ENCODE data around the gene SFSWAP.

The SFSWAP gene

DNA sequence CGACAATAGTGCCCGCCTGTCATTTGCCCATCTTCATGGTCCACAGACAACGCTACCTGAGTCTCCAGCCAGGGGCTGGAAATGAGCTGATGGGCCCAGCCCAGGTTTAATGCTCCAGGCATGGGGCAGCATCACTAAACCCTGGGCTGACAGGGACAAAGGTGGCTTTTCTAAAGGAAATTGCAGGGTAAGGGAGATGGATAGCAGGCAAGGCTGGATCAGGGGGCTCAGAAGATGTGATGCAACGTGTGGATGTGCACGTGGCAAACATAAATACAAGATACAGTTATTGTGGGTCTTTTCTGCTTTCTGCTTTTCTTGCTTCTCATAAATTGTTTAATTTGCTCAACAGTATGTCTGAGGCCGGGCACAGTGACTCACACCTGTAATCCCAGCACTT is 113.6 kb downstream of the SFSWAP start:
- DNase-seq: no peak

DNA sequence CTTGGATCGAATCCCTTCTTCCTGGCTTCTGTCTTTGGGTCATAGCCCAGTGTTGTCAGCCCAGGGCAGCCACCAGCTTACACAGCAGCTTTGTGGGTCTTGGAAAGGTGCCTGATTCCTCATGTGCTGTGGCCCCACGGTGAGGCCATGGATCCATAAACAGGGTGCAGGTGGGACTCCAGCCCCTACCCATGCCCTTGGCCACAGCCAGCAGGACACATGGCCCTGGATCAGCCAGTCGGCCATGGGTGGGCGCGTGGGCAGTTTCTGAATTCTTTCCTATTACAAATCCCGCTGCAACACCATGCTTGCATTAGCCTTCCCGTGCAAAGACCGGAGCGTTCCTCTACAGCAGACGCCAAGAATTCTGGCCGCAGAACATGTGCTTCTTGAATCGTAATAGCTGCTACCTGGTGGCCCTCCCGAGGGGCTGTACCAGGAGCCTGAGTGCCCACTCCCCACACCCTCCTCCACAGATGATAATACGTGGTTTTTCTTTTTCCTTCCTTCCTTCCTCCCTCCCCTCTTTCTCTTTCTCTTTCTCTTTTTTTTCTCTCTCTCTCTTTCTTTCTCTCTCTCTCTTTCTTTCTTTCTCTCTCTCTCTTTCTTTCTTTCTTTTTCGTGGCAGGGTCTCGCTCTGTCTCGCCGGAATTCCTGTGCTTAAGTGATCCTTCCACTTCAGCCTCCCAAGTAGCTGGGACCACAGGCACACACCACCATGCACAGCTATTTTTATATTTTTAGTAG is 114.4 kb downstream of the SFSWAP start:
- DNase-seq: no peak

DNA sequence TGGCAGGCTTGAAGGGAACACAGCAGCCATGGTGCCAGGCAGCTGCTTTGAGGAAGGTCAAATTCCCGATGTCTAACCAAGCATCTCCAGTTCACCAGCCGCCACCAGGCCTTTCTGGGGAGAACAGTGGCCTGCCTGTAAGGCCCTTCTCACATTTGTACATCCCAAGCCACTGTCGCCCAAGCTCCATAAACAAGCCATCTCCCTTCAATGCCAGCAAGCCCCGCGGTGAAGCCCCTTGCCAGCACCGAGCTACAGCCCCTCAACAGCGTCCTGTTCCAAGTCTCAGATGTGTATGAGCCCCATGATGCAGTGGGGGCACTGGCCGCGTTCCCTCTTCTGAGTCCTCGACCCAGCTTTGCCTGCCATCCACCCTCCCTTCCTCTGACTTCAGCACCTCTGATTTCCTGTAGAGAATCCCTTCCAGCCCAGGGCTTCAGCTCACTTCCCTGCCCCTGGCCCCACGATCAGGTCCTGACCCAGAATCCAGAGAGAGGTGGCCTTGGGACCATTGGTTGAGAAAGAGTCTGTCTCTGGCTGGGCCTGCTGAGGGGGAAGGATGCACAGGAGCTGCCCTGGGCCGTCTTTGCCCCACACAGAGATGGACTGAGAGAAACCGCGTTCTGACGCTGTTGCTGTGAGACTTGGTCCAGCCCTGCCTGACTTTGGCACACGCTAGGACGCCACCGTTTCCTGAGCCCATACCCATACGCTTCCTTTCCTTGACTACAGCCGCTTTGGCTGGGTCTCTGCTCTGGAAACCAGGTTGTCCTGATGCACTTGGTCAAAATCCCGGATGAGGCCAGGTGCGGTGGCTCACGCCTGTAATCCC is 115.4 kb downstream of the SFSWAP start:
- no peak for DNase-seq

DNA sequence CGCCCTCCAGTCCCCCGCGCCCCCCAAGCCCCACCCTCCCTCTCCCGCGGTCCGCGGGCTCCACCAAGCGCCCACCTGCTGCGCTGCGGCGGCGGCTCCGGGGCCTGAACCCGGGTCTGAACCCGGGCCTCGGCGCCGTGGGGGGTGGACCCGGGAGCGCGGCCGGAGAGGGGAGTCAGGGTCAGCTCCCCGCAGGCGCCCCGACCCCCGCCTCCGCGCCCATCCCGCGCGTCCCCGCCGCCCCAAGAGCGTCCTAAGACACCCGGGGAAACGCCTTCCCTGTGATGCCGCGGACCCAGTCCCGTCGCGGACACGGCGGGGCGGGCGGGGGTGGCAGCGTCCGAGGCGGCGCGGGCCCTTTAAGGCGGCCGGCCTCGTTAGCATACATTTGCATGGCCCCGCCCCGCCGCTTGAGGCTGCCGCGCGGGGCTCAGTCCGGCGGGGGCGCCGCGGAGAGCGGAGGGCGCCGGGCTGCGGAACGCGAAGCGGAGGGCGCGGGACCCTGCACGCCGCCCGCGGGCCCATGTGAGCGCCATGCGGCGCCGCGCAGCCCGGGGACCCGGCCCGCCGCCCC is 117.2 kb downstream of the SFSWAP start, which contains the start of gene MMP17:
MMP17 (plus strand) TSS at position 433 of the 574 bp plus-strand sequence; CDS start at position 535, 102 bp downstream.
- peak in 1 of 2 experiments; percentile 40 for DNase-seq

DNA sequence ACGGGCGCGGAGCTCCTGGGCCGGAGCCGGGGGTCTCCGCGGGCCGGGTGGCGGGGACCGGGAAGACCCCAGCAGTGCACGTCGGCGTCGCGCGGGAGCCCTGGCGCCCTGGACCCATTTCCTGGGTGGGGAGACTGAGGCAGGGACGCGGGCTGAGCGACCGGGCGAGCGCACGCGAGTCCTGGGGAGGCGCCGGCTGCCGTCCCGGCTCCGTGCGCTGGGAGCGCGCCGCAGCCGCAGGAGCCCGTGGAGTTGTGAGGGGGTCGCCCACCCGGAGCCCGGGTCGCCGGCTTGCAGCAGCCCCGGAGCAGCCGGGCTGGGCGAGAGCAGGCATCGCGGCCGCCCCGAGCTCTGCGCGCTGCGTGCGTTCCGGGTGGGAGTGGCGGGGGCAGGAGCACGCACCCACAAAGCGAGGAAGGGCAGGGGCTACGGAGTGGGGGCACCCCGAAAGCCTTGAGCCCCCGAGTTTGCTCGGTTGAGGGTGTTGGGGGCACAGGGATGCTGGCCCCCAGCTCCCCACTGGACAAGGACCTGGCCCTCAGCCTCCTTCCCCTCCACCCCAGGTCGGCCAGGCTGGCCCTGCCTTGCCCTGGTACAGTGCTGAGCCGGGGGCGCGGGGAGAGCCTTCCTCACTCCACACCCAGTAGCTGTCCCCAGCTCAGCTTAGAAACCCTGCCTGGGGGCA is 117.9 kb downstream of the SFSWAP start:
- no peak for DNase-seq

DNA sequence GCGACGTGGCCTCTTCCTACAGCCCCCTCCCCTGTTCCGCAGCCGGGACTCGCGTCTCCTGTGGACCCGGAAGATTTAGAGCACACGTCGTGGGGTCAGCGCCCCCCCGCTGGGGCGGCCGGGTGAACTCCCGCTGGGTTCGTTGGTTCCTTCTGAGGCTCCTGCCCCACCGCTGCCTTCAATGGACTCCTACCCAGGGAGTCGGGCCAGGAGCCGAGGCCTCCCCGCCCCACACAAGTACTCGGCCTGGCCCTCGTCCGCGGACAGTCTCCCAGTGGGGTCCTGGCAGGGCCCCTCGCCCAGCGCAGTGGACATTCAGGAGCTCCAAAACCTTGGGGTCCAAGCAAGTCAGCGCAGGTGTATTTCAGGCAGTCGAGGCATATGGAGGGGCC is 118.5 kb downstream of the SFSWAP start:
- no peak for DNase-seq

DNA sequence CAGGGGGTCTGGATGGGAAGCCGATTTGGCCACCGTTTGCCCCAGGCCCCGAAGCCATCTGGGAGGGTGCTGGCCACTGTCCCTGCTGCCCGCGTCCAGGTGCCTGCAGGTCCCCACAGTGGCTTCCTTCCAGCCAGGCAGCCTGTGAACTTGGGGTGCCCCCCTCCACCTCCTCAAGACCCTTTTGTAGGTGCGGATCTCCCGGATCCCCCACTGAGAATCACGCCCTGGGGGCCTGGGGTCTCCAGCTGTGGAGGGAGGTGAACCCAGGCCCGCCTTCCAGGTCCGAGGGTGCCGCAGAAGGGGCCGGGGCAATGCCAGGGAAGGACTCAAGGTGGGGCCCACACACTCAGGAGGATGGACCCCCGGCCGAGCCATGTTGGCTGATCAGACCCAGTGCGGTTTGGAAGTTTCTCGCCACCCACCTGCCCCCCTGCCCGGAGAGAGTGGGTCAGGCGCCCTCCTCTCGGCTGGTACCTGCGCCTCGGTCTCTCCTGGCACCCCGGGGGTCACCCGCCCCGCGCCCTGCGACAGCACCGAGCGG is 119.0 kb downstream of the SFSWAP start:
- no peak for DNase-seq

DNA sequence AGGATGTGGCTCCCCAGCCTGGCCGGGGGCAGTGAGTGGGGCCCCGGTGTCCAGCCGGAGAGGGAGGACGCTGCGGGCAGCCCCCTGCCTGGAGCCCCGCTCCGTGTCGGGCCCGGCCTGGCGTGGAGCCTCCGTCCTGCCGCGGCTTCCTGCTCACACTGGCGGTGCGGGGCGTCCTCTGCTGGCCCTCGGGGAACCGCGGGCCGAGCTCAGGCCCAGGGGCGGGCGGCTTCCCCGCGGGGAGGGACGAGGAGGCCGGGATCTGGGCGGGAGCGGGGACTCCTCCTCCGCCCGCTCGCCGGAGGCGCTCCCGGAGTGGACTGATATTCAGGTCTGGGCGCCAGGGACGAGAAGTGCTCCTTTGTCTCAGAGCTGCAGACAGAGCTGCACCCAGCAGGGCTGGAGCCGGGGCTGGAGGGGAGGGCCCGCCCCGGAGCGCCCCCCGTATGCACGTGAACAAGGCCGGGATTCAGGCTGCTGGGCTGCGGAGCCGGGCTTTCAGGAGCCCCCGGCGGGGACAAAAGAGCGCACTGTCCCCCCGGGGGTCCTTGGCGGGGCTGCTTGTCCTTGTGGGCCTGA is 119.5 kb downstream of the SFSWAP start:
- peak; percentile 74 for DNase-seq

DNA sequence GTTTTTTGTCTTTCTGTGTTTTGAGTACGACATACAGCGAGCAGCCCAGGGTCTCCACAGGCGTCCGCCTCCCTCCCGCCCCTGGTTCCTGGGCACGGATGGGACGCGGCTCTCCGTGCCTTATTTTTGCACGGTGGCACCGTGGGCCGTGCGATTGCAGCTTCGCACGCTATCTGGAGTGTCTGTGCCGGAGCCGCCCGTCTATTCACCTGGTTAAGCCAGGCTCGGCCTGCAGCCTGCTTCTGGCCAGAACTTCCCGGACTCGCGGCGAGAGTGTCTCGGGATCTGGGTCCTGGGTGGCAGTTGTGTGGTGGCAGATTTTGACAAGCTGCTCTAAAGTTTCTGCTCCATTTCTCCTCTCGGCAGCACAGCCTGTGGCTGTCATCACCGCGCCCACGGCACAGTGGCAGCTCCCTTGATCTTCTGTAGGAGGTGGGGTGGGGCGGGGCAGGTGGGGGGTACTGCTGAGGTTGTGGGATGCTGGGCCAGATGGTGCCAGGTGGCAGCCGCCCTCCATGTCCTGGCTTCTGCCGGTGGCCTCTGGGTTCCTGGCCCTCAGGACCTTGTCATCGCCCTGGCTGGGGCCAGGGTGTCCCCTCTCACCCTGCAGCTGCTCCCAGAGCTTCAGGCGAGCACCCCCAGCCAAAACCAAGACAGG is 120.2 kb downstream of the SFSWAP start:
- DNase-seq: peak; percentile 57 to 75

DNA sequence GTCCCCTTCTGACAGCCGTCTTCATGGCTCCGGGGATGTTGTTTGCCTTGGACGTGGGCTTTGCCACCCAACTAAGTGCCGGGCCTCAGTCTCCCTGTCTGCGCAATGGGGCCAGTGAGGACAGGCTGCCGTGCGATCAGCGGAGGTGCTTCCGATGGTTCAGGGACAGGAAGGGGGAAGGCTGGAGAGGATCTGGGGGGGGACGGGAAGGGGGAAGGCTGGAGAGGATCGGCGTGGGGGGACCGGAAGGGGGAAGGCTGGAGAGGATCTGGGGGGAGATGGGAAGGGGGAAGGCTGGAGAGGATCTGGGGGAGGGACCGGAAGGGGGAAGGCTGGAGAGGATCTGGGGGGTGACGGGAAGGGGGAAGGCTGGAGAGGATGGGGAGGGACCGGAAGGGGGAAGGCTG is 120.7 kb downstream of the SFSWAP start:
- peak; percentile 72 to 80 for DNase-seq

DNA sequence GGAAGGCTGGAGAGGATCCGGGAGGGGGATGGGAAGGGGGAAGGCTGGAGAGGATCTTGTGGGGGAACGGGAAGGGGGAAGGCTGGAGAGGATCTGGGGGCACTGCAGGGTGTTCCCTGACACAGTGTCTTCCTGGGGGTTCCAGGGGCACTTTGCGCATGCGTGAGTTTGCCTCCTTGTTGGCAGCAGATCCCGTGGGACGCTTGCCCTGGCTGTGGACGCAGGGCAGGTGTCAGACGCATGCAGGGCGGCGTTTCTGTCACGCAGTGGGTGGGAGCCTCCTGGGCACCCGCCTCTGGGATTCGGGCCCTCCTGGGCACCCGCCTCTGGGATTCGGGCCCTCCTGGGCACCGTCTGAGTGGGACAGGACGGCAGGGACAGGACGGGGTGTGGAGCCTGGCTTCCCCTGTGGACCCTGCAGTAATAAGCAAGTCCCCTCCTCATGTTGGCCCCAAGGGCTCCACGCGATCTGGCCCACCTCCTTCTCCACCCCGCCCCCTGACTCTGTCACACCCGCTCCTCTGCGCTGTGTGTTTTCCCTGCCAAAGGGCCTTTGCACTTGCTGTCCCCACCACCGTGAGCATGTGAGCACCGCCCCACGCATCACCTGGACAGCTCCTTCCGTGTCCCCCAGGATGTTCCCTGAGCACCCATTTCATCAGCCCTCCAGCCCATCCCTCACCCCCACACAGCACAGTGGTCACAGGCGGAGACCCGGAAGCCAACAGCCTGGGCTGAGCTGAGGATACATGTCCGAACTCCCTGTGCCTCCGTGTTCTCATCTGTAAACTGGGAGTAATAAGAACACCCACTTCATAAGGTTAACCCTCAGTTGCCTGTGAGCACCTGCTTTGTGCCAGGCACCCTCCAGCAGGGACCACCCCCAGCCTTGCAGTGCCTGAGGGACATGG is 121.7 kb downstream of the SFSWAP start:
- peak; percentile 72 to 74 for DNase-seq

DNA sequence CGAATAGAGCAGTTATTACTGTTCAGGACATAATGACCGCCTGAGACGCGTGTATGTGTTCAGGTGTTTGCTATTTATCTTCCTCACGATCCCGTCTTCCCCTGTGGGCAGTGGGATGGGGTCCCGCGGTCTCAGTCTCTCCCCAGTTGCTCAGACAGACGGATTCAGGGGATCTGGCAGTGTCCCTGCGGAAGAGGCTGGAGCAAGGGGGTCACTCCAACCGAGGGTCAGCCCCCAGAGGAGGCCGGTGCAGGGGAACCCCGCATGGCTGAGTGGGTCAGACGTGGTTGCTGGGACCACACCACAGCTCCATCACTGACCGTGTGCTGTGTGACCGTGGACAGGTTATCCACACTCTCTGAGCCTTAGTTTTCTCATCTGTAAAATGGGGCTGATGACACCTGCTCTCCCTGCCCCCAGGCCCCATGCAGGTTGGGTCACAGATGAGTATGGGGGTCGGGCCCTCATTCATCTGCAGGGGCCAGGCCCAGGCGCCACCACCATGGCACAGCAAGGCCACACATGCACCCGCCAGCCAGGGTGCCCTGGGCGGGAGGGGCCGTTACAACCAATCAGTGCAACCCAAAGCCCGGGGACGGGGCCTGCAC is 122.5 kb downstream of the SFSWAP start:
- no peak for DNase-seq

DNA sequence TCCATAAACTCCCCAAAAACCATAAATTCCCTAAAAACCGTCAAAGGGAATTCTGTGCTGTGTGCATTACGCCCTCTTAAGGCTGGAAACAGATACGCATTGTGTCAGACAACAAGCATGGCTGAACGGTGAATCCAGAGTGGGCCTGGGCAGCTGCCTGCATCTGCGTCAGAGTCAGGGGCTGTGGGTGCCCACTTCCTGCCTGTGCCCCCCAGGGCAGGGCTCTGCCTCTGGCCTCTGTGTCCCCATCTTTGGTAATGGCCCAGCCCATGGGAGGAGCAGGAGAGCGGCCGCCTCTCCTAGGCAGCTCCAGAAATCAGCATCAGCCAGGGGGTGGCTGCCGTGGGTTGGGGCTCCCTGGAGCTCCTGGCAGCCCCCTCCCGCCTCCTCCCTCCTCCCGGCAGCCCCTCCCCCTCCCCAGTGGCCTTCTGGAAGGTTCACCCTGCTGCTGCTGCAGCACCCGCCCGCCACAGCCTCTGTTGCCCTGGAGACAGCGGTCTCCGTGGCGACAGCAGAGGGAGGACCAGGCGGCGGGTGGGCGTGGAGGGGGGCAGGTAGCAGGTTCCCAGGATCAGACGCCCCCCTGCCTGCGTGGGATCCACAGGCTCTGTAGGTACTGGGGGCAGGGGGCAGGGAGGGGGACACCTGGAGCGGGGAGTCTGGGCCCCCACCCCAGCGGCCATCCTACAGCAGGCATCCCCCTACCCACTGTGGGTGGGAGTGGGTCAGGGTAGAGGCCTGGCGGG is 123.2 kb downstream of the SFSWAP start:
- no peak for DNase-seq

DNA sequence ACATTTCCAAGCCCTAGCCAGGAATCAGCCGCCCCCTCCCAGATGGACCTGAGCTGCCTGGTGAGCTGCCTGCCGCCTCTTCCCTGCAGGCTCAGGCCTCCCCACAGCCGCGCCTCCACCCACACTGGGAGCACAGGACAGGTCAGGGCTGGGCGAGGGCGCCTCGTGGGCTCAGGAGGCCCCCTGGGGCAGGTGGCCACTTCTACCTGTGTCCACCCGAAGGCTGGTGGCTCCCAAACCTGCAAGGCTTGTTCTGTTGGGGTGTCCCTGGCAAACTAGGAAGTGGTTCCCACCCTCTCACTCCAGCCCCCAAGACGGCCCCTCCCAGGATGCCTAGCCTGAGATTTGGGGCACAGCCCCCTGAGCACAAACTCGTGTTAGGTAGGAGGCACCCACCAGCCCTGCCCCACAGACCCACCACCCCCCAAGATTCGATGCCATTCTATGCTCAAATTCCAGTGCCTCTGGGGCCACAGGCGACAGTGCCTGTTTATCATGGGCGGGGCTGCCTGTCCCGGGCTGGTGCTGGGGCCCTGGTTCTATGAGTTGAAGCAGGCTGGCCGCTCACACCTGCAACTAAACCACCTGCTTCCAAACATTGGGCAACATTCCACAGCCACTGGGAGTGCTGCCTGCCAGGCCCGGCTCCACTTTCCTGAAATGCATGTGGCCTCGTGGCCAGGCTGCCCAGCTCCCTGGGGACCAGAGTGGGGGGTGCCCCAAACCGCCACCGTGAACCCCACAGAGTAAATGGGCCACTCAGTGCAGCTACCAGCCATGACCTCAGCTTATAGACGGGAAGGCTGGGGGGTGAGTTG is 124.1 kb downstream of the SFSWAP start:
- DNase-seq: no peak

DNA sequence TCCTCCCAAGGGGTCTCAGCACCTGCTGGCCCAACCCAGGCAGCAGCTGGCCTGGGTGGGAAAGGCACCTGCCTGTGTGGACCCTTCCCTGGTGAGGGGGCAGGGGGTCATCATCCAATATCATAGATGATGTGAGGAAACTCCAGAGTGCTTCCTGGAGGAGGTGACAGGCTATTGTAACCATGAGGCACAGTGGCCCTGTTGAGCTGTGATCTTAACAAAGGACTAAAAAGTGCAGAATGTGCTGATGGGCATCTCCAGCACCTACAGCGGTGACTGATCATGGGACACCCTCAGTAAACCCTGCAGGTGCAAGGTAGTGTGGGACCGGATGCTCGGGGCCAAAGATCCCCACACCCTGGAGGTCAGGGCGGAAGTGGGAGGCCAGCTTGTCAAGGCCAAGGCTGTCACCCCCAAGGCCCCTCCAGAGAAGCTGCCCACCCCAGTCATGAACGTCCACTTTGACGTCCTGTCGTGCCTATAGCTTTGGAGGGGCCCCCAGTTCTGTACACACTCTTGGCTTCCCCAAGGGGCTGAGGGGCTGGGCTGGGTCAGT is 124.8 kb downstream of the SFSWAP start:
- DNase-seq: no peak

DNA sequence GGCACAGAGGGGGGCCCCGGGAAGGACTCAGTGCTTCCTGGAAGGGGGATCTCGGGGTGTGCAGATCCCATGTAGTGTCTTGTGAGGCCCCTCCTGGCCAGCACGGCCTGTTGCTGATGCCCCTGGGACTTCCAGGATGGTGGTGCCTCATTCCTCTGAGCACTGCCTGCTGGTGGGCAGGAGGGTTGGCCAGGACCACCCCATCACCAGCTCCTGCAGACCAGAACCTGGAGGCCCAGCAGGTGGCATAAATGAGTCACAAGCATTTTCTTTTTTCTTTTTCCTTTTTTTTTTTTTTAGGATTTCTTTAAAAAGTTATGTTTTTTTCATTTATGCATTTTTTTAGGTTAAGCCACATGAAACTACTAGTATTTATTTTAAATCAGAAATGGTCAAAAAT is 125.3 kb downstream of the SFSWAP start:
- DNase-seq: no peak

DNA sequence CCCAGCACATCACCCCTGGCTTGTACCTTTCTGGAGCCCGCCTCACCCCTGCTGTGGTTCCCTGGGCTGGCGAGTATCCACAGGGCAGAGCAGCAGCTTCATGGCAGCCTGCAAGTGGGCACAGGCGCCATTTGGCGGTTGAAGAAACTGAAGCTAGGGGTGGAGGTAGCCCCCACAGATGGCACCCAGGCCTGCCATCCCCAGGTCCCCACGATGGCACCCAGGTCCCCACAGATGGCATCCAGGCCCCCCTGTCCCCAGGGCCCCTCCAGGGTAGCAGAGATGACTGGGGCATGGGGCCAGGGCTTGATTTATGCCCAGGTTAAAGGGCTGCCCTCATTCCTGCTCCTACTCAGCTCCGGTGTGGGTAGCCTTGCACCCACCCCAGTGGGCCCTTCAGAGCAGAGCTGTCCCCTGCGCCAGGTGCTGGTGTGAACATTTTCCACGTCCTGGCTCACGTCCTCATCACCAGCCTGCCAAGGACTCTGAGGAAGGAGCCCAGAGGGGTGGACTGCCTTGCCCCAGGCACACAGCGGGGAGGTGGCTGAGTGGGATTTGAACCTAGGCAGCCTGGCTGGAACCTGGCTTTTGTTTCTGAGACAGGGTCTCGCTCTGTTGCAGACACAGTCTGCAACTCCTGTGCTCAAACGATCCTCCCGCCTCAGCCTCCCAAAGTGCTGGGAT is 126.0 kb downstream of the SFSWAP start:
- DNase-seq: no peak
